NCI-H524 (cell line): Measurements from ENCODE around the gene ZC3H12C.
A peak's percentile ranks its signal among the peaks of the same experiment; 100 is the strongest.

Source experiments
- DNase-seq, 2 experiments: peaks; one replicate each; lab custom pipeline; 2025; lab: John Stamatoyannopoulos, UW

The ZC3H12C gene

DNA sequence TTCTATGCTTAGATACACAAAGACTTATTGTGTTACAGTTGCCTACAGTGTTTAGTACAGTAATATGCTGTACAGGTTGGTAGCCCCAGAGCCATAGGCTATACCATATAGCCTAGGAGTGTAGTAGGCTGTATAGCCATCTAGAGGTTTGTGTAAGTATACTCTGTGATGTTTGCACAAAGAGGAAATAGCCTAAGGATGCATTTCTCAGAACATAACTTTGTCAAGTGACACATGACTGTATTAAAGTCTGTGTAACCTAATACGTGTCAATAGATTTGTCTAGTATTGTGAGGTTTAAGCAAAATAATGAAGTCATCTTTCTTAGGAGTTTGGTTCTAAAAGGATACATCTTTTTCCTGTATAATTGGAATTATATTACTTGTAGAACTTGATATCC is 5.5 kb downstream of the ZC3H12C start:
- DNase-seq = peak in 1 of 2 experiments; percentile 5

DNA sequence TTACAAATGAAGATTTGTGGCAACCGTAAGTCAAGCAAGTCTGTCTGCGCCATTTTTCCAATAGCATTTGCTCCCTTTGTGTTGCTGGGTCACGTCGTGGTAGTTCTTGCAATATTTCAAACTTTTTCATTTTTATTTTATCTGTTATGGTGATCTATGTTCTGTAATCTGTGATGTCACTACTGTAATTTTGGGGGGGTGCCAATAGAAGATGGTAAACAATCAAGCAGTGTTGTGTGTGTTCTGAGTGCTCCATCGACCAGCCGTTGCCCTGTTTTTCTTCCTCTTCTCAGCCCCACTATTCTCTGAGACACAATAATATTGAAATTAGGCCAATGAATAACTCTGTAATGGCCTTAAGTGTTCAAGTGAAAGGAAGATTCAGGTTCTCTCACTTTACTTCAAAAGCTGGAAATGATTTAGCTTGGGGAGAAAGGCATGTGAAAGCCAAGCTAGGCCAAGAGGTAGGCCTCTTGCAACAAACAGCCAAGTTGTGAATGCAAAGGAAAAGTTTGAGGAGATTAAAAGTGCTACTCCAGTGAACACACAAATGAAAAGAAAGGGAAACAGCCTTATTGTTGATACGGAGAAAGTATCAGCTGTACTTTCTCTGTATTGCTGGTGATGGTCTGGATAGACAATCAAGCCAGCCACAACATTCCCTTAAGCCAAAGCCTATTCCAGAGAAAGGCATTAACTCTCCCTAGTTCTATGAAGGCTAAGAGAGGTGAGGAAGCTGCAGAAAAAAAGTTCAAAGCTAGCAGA is 7.5 kb downstream of the ZC3H12C start:
- DNase-seq = no peak

DNA sequence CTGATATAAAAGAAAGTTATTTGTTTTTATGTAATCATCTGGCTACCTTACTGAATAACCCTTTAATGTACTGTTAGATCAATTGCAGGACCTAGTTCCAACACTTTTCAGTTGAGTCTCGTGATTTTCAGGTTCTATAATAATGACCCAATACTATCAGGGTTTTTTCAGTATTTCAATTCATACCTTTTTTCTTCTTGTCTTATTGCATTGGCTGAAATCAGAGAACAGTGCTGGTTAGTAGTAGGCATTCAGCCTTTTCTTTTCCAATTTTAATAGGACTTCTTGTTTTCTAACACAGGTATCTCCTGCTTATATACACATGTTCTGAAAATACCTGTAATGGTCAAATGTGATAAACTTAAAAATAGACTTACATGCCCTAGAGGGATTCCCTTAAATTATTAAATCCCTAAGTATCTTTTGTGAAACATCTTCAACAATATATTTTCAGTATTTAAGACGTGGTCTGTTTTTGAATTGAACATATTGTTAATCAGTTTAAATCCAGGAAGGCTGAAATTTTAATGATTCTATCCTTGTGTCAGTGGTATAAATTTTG is 13.6 kb downstream of the ZC3H12C start:
- no peak for DNase-seq

DNA sequence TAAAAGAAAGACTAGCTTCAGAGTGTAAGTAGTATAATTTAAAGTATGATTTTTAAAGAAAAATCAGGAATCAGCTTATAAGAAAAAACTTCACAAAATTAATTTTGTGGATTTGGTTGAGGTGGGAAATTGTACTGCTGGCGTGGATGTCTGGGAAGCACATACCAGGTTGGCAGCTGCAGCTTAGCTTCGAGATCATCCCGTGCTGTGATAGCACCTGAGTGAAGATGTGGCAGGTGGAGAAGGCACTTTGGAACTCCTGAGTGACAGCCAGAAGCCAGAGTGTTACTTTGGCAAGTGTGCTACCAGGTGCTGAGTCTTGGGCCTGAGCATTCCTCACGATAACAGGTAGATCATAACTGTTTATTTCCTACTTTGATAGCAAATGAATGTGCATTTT is 17.7 kb downstream of the ZC3H12C start:
- no peak for DNase-seq

DNA sequence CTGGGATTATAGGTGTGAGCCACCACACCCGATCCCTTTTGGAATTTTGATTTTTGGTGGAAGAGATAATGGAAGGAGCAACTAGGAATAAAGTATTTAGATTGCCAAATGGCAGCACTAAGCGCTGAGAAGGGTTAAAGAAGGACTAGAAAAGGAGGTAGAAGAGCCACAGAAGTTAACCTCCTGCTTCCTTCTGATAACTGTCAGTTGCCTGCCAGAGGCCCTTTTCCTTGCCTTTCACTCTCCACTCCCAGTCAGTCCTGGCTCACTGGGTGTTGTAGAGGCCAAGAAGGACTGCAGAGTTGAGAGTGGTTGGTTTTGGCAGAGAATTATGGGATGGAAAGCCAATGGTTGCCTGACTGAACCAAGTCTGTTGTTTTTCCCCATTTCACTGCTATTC is 19.3 kb downstream of the ZC3H12C start:
- no peak for DNase-seq

DNA sequence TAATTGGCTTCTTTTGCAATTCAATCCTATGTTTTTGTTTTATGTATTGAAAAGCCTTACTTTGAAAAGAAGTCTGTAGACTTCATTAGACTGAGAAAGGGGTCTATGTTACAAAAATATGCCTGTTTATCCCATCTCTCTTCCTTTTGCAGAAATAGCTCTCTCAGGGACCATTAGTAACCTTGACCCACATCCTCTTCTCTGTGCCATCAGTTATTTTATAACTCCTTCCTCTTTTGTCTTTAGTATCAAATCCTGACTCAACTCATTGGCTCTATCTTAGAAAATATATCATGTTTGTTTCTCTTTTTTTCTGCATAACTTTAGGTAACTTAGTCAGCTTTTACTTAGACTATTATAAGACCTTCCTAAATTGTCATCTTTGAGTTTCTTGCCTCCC is 20.3 kb downstream of the ZC3H12C start:
- DNase-seq = no peak

DNA sequence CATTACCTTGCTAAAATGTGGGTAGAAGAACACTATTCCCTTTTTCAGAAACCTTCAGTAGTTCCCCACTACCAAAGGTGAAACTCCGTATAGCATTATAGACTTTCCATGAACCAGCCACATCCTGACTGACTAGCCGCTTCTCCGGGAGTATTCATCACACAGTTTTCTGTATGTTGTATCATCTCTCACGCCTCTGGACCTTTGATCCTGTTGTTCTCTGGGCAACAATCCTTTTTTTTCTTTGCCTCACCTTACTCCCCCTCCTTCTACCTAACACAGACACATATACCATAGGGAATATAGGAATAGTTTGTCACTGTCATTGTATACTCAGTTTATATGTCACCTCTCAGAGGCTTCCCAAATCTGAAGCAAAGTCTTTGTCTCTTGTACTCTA is 20.8 kb downstream of the ZC3H12C start:
- DNase-seq = no peak

DNA sequence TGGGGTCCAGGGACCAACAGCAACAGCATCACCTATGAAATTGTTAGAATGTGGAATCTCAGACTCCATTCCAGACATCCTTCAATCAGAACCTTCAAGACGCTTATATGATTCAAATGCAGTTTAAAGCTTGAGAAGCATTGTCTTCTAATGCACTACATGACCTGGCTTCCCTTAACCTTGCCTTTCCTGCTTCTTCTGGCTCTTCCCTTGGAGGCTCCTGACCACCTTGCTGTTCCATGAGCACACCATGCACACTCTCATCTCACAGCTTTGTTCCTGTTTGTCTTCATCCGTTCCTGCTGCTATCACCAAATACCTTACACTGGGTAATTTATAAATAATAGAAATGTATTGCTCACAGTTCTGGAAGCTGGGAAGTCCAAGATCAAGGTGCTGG is 26.1 kb downstream of the ZC3H12C start:
- no peak for DNase-seq

DNA sequence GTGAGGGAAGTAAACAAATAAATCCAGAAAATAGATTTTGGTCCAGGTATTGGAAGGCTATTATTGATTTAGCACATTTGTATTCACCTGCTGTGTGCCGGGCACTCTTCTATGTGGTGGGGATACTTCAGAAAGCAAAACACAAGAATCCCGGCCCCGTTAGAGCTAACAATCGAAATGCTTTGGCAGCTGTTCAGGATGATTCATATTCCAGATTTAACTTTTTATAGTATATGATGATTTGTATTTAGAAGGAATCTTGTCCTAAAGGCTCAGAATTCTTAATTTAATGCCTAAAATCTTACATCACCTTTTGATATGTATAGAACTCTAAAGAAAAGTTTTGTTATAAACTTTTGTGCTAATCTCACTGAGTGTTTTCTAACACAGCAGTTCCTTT is 28.0 kb downstream of the ZC3H12C start:
- no peak for DNase-seq

DNA sequence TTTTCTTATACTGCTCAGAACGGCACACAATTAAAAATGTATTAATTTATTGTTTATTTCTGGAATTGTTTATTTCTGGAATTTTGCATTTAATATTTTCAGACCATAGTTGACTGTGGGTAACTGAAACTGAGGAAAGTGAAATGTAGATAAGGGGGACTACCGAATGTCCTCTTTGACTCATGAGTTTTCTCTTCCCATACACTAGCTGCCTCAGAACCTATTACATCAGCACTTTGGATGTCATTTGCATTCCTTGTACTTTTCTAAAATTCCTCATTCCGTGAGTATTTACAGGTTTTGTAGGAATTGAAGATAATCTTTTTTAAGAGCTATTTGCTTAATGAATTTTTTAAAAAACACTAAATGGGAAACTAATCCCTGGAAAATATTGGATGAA is 29.8 kb downstream of the ZC3H12C start:
- no peak for DNase-seq

DNA sequence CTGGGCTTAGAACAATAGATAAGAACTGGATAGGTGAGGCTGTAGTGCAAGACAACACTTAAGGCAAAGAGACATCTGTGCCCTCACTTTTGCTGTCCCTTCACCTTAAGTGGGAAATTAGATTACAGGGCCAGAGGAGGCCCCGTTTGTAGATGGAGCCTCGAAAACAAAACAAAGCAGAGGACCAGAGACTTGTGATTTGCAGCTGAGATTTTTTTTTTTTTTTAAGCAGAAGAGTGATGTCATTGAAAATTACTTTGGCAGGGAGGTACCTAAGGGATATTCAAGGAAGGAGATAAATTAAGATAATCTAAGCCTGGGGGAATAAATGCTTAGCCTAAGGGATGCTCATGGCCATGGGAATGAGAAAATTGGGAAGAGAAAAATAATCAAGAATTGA is 31.4 kb downstream of the ZC3H12C start:
- DNase-seq = peak; percentile 8 to 10

DNA sequence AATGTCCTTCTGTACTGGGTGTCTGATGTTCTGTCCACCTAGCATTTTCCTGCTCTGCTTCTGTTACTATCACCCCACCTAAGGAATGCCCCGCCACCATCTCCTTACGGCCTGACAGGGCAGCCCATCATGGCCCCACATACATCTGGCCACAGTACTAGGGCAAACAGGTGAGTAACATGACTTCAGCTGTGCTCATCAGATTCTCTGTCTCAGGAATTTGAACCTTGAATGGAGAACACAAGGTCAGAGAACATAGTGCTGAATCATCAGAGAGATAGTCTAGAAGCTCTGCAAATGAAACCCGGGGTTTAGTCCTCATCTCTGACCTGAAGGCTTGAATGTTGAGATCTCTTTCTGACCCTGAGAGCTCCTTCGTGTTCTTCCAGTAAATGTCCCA is 32.4 kb downstream of the ZC3H12C start:
- no peak for DNase-seq

DNA sequence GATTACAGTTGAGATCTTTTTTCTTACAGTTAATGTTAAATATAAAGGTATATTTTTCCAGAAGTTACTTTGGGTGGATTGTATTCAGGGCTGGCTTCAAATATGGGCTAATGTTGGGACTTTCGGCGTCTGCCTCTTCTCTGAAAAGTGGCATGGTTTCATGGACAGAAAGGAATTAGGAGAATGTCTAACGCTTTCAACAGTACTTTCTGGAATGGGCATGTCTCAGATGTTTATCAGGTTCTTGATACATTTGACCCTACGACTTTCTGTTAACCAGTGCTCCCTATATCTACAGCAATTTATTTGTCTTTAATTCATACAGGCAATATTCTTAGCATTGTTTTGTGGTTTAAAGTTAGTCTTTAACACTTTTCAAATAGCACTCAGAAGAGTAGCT is 33.7 kb downstream of the ZC3H12C start:
- DNase-seq = no peak

DNA sequence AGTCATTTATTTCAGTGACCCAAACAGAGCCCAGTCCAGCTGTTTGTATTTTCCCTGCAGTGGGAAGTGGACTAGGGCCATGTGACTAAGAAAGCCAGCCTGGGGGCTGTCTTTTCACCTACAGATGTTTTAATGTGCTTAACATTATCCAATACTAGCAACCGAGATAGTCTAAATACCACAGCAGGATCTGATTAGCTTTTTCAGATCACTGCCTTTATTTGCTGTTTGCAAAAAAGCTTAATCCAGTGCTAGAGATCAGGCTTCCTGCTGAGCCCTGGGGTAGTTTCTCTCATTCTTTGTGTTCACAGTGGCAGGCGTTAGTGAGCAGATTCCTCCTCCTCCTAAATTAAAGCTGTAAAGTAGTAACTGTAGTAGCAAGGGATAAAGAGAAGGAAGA is 35.0 kb downstream of the ZC3H12C start:
- peak in 1 of 2 experiments; percentile 61 for DNase-seq

DNA sequence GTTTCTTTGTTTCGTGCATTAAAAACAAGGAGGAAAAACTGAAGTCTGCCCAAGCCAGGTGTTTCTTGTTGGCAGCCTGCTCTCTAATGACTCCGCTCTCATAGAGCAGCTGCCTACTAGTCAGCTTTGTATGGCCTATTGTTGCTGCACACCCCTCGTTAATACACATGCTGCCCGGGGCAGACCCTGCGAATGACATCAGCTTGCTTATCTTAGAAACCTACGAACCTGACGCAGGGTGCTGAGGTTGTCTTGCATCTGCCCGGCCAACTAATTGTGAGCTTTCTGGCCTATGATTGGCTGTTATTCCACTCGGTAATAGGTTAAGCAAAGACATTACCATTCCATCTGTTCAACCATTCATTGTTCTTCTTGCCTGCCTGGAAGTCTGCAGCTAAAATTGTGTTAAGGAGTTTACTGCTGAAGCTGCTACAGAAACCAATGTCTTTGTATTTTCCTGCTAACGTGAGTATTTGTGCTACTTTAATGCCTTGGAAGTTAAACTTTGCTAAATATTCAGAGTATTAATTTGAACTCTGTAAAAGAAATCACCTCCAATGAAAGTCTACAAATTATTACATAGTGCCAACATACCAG is 37.5 kb downstream of the ZC3H12C start:
- peak; percentile 97 to 99 for DNase-seq

DNA sequence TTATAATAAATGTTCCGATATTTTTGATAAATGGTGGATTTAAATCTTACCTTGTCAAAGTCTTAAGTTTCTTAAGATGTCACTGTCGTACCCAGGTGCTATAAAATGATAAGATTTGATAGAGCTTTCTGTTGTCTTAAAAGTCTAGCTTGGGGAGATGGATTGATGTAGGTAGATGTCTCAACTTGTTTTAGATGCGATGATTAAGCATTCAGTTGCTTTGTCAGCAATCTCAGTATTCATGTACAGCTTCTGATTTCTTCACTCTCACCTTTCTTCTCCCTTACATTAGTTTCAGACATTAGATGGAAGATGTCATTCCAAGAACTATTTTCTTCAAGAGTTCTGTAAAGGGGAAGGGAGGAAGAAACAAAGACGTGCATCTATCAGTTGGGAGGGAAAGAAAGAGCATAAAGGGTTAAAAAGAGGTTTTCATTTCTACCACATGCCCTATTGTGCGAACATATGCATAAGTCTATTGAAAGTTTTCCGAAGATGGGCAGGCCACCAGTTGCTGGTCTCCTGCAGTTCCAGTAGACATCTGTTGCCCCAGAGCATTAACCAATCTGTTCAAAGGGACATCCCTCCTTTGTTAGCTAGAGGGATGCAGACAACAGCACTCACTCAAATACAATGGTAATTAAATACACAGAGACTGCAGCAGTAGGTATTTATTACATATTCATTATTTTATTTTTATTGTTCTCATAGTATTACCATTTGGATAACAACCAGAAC is 38.4 kb downstream of the ZC3H12C start:
- DNase-seq = peak; percentile 84 to 94

DNA sequence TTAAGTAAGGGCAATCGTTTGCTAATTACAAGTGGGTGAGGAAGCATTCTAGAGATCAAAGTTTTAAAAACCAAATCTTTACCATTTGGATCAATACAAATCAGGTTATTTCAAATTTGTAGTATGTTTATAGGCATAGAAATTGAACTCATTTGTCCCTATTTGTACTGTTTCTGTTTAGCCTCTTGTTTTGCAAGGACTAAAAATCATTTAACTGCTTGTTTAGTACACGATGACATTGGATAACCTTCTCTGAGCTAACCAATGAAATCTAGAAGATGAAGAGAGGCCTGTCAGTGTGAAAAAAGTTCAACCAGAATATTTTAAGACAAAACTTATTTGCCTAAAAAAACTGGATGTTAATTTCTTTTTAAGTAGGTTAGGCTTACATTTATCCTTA is 40.0 kb downstream of the ZC3H12C start:
- DNase-seq = peak in 1 of 2 experiments; percentile 7

DNA sequence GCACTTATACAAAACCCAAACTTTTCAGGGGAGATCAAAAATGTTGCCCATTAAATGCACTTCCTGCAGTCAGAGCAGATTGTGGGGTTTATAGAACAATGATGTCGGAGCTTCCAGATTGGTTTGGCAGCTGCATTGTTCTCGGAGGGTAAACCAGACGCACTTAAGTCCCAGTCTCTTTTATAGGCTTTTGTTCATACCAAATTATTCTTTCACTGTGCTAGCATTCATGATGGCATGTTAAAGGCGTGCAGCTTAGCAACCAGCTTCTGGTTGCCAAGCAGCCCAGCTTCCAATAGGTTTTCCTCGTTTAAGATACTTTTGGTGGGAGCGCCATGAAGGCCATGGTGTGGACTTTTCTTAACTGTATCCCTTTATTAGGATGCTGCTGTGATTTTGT is 40.9 kb downstream of the ZC3H12C start:
- peak; percentile 69 to 79 for DNase-seq

DNA sequence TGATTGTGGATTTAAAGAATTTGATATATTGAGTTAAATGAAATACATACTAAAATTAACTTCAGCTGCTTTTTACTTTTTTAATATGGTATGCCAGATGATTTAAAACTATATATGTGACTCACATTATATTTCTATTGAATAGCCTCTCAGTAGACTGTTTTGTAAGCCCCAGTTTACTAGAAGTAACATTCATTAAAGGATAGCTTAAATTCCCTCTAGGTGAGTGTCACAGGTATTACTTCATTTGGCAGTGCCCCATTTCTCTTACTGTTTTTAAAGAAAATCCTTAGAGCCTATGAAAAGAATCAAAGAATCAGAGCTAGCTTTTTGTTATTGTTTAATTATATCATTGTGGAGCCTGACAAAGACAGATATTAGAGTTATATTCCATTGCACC is 48.6 kb downstream of the ZC3H12C start:
- DNase-seq = no peak

DNA sequence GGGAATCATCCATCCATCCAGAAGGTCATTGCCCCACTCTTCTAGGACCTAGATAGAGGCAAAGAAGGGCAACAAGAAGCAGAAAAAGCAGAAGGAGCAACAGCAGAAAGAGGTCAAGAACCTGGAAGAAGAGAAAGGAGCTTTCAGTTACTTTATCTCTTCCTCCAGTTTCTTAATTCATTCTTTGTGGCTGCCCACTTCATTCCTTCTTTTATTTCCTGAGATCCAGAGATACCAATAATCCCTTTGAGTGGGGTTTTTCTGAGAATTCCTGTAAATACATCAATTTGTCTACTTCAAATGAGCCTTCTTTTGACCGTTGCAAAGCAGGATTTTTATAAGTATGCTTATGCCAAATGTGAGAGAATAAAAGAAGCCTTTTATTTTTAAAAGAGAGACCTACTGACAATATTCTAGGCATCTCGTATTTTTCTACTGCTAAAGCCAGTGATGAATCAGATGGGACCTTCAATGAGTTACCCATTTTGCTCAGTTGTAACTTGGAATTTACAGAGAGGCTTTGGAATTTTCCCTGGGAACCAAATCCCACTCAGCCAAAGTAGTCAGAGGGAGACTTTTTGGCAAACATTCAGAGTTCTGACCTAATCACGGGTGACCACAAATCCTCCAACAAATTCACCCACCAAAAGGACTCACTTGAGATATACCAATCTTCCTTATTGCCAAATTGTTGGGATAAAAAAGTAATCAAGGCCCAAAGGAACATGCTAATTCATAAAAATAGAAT is 54.9 kb downstream of the ZC3H12C start:
- no peak for DNase-seq

DNA sequence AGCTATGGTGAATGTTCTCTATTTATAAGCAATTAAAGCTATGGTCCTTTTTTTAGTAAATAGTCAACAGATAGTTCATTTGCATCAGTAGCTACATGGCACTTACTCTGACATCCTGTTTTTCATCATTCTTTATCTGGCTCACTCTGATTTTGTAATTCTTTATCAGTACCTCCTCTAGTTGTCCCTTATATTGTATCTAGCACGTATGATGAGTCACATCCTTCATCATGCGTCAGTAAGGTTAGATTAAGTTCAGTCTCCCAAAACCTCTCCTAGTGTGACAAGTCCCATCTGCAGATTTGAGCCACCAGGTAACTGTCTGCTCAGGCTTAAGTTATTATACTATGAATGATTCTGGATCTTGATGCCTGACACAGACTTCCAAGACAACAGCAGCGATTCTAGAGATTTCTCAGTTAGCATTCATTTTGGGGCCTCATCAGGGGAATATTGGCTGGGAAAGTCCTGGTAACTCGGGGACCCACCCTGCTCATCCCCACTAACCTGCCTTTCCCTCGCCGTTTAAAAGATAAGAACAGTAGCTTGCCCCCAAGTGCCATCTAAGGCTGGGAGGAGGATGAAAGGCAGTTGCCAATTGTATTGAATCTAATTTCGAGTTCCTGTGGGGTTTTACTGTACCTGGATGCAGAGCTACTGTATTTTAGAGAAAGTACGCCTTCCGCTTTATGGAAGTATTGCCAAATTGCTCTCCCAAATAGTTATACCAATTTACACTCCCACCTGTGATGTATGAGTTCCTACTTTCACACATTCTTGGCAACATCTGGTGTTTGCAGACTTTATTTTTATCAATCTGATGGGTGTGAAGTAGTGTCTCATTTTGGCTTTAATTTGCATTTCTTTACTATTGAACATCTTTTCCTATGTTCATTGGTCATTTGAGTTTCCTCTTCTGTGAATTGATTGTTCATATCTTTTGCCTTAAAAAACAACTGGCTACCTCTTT is 55.9 kb downstream of the ZC3H12C start:
- no peak for DNase-seq
